WTC11 (cell line): ENCODE results near the gene SYNGR3. TPM values are rescaled to one million over a fixed set of nuclear protein-coding genes. Genes with fewer than 3 reads are reported as not detected.

Source experiments
- ATAC-seq: fragments of 200-7000 bp; cut with Tn5 transposase; 2 replicates; pipeline ENCODE4 v1.10.0; 2021; ENCODE audit warnings: mild to moderate bottlenecking, moderate library complexity
- CTCF ChIA-PET: fragments of 300-600 bp; sonication (Branson Sonifier 250); formaldehyde crosslinking; loops from one replicate; lab custom pipeline; 2021; ENCODE audit warnings: antibody characterized with exemption; lab: Charles Lee
- POLR2A ChIA-PET: fragments of 350-600 bp; sonication (Branson Sonifier 250); formaldehyde crosslinking; loops from one replicate; lab custom pipeline; 2021; ENCODE audit warnings: antibody characterized with exemption; lab: Charles Lee
- DNase-seq: peaks from one replicate; pipeline ENCODE4 v3.0.0; 2021; ENCODE audit warnings: low spot score
- H3K27ac Mint-ChIP-seq: 2 replicates; pipeline ENCODE4 v1.8.0; 2021; ENCODE audit warnings: mixed read lengths
- H3K27me3 Mint-ChIP-seq: 2 replicates; pipeline ENCODE4 v1.8.0; 2021; ENCODE audit warnings: low read depth, mild to moderate bottlenecking, moderate library complexity, mixed read lengths
- H3K36me3 Mint-ChIP-seq: 2 replicates; pipeline ENCODE4 v1.8.0; 2021; ENCODE audit warnings: mixed read lengths
- H3K4me1 Mint-ChIP-seq: 2 replicates; pipeline ENCODE4 v1.8.0; 2022; ENCODE audit warnings: mixed read lengths
- H3K4me3 Mint-ChIP-seq: 2 replicates; pipeline ENCODE4 v1.8.0; 2021; ENCODE audit warnings: mild to moderate bottlenecking, moderate library complexity, mixed read lengths
- H3K9me3 Mint-ChIP-seq: 2 replicates; pipeline ENCODE4 v1.8.0; 2021; ENCODE audit warnings: mixed read lengths
- ATF1 ChIP-seq: sonication (generic); formaldehyde crosslinking; IDR thresholded peaks from 2 replicates; pipeline ENCODE4 v1.8.1; 2023; ENCODE audit warnings: mild to moderate bottlenecking, moderate library complexity, missing genetic modification reagents
- ATF3 ChIP-seq: sonication (generic); formaldehyde crosslinking; conservative IDR thresholded peaks from 2 replicates; pipeline ENCODE4 v1.8.1; 2022; ENCODE audit warnings: mild to moderate bottlenecking, missing genetic modification reagents
- CBFB ChIP-seq: sonication (generic); formaldehyde crosslinking; IDR thresholded peaks from 2 replicates; pipeline ENCODE4 v1.8.1; 2022; ENCODE audit warnings: mild to moderate bottlenecking, low read depth, missing genetic modification reagents
- EMX1 ChIP-seq: fragments of 250-450 bp; sonication (Bioruptor Pico); IDR thresholded peaks from 2 replicates; pipeline ENCODE4 v1.8.0; 2021; ENCODE audit warnings: mild to moderate bottlenecking
- ESRRA ChIP-seq: sonication (generic); formaldehyde crosslinking; IDR thresholded peaks from 2 replicates; pipeline ENCODE4 v1.8.1; 2022; ENCODE audit warnings: mild to moderate bottlenecking, missing genetic modification reagents, borderline replicate concordance
- JUN ChIP-seq: sonication (generic); formaldehyde crosslinking; IDR thresholded peaks from 2 replicates; pipeline ENCODE4 v1.8.0; 2023; ENCODE audit warnings: mild to moderate bottlenecking, missing genetic modification reagents
- MLX ChIP-seq: sonication (generic); formaldehyde crosslinking; IDR thresholded peaks from 2 replicates; pipeline ENCODE4 v1.8.1; 2023; ENCODE audit warnings: mild to moderate bottlenecking, missing genetic modification reagents, moderate library complexity
- MYBL2 ChIP-seq: sonication (generic); formaldehyde crosslinking; IDR thresholded peaks from 2 replicates; pipeline ENCODE4 v1.8.1; 2023; ENCODE audit warnings: mild to moderate bottlenecking, moderate library complexity, missing genetic modification reagents
- NFE2L1 ChIP-seq: sonication (generic); formaldehyde crosslinking; IDR thresholded peaks from 2 replicates; pipeline ENCODE4 v1.8.1; 2023; ENCODE audit warnings: missing genetic modification reagents
- NR1H2 ChIP-seq: sonication (generic); formaldehyde crosslinking; IDR thresholded peaks from 2 replicates; pipeline ENCODE4 v1.9.0; 2021; ENCODE audit warnings: mild to moderate bottlenecking, moderate library complexity, missing genetic modification reagents
- PRDM15 ChIP-seq: sonication (generic); formaldehyde crosslinking; IDR thresholded peaks from 2 replicates; pipeline ENCODE4 v1.8.0; 2022; ENCODE audit warnings: missing genetic modification reagents
- SOX15 ChIP-seq: fragments of 250-450 bp; sonication (Bioruptor Pico); IDR thresholded peaks from 2 replicates; pipeline ENCODE4 v1.9.0; 2021; ENCODE audit warnings: mild to moderate bottlenecking
- TCF7 ChIP-seq: sonication (generic); formaldehyde crosslinking; IDR thresholded peaks from 2 replicates; pipeline ENCODE4 v1.8.0; 2022; ENCODE audit warnings: mild to moderate bottlenecking, low read depth, missing genetic modification reagents, moderate library complexity
- TEAD1 ChIP-seq: sonication (generic); formaldehyde crosslinking; IDR thresholded peaks from 2 replicates; pipeline ENCODE4 v1.8.0; 2022; ENCODE audit warnings: mild to moderate bottlenecking, missing genetic modification reagents
- ZNF232 ChIP-seq: sonication (generic); formaldehyde crosslinking; IDR thresholded peaks from 2 replicates; pipeline ENCODE4 v1.8.0; 2022; ENCODE audit warnings: mild to moderate bottlenecking, missing genetic modification reagents
- ZNF416 ChIP-seq: fragments of 250-450 bp; sonication (Bioruptor Pico); IDR thresholded peaks from 2 replicates; pipeline ENCODE4 v1.9.0; 2021; ENCODE audit warnings: mild to moderate bottlenecking, inconsistent platforms
- ZNF532 ChIP-seq: fragments of 250-450 bp; sonication (Bioruptor Pico); IDR thresholded peaks from 2 replicates; pipeline ENCODE4 v1.9.0; 2021; ENCODE audit warnings: mild to moderate bottlenecking, borderline replicate concordance
- total RNA-seq: library from RNA; stranded (reverse); gene quantifications from 3 replicates; pipeline ENCODE4 v1.2.3, GENCODE V29; 2021
- TF ChIP-seq, protein P1 (sequence below): fragments of 250-450 bp; sonication (Bioruptor Pico); IDR thresholded peaks from 2 replicates; pipeline ENCODE4 v1.9.0; 2021; ENCODE audit warnings: mild to moderate bottlenecking
- TF ChIP-seq, protein P2 (sequence below): sonication (generic); formaldehyde crosslinking; IDR thresholded peaks from 2 replicates; pipeline ENCODE4 v1.8.0; 2022; ENCODE audit warnings: mild to moderate bottlenecking, missing genetic modification reagents
- TF ChIP-seq, protein P3 (sequence below): sonication (generic); formaldehyde crosslinking; IDR thresholded peaks from 2 replicates; pipeline ENCODE4 v1.8.1; 2023; ENCODE audit warnings: mild to moderate bottlenecking, missing genetic modification reagents

SYNGR3 gene
- total RNA-seq, 1 experiment from 2014 or later = 41.5 TPM

DNA sequence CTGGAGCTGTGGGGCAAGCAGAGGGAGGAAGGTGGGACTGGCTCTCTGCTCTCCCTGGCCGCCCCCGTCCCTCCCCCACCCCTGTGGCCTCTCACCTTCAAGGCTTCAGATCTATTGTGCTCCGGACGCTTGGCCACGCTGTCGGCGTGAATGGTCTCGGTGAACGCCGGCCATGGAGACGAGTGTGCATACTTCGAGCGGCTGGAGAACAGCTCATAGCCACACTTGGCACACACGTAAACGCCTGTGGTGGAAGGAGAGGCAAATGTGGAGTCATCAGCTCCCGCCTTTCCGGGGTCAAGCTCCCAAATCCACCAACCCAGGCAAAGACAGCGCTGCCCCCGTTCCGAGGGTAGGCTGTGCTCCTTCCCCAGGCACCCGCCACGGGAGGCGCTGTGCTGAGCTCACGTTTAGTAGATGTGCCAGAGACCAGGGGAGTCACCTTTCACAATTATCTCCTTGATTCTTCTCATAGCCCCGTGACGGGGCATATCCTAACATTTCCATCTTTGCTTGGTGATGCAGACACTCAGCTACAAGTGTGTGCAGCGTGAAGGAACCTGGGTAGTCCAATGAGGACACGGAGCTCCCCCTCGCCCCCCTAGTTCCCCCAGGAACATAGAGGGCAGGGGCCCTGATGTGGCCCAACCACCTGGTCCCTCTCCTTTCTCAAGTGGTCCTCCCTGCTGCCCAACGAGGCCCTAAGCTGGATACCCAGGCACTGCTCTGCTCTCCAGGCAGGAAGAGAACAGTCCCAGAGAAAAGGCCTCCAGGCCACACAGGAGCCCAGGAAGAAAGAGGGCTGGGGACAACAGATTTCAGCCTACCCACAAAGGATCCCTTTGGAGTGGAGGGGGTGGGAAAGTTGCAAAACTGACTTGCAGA, 48.4 kb upstream of the SYNGR3 start (continued):
- TF ChIP-seq, protein P1, sequence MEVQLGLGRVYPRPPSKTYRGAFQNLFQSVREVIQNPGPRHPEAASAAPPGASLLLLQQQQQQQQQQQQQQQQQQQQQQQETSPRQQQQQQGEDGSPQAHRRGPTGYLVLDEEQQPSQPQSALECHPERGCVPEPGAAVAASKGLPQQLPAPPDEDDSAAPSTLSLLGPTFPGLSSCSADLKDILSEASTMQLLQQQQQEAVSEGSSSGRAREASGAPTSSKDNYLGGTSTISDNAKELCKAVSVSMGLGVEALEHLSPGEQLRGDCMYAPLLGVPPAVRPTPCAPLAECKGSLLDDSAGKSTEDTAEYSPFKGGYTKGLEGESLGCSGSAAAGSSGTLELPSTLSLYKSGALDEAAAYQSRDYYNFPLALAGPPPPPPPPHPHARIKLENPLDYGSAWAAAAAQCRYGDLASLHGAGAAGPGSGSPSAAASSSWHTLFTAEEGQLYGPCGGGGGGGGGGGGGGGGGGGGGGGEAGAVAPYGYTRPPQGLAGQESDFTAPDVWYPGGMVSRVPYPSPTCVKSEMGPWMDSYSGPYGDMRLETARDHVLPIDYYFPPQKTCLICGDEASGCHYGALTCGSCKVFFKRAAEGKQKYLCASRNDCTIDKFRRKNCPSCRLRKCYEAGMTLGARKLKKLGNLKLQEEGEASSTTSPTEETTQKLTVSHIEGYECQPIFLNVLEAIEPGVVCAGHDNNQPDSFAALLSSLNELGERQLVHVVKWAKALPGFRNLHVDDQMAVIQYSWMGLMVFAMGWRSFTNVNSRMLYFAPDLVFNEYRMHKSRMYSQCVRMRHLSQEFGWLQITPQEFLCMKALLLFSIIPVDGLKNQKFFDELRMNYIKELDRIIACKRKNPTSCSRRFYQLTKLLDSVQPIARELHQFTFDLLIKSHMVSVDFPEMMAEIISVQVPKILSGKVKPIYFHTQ (CRISPR knock-in tag) = no peak
- TF ChIP-seq CBFB (CRISPR knock-in tag) (no peak), NR1H2 (CRISPR knock-in tag) (no peak), TCF7 (CRISPR knock-in tag) (no peak), SOX15 (CRISPR knock-in tag) (no peak), ATF3 (CRISPR knock-in tag) (no peak), EMX1 (CRISPR knock-in tag) (no peak)

GRCh38 chr16:1942047-1942809, 47.5 kb upstream of the SYNGR3 start:
- ATAC-seq (no peak), DNase-seq (no peak)
- H3K27ac Mint-ChIP-seq = no peak overlapping the region
- peaks cover 15% of the 10 kb centered on the region for H3K27me3 Mint-ChIP-seq
- CTCF ChIA-PET = interaction anchor here (0.8 to 4.4 kb wide), 26 partner anchors 10 to 160 kb away, joined by 3 to 29 read pairs (median 4); partner anchors contain the start of genes NOXO1, NUBP2, RPS2 and SPSB3
- POLR2A ChIA-PET = interaction anchor here (0.5 to 1.7 kb wide), 4 partner anchors 13 to 71 kb away, joined by 3 to 19 read pairs (median 7); partner anchors contain the start of genes RPL3L and RPS2
- H3K4me3 Mint-ChIP-seq = peak overlapping the region; percentile 87
- H3K4me1 Mint-ChIP-seq = peaks cover 22% of the 10 kb centered on the region
- peaks cover 12% of the 10 kb centered on the region for H3K36me3 Mint-ChIP-seq
- no peaks in the 10 kb centered on the region for H3K9me3 Mint-ChIP-seq
- TF ChIP-seq ZNF232 (CRISPR knock-in tag) = no peak
- no peak for TF ChIP-seq NFE2L1
- TF ChIP-seq MYBL2 = no peak
- no peak for TF ChIP-seq TEAD1 (CRISPR knock-in tag)
- TF ChIP-seq ESRRA (CRISPR knock-in tag) = no peak
- no peak for TF ChIP-seq SOX15 (CRISPR knock-in tag)
- no peak for TF ChIP-seq MLX
- no peak for TF ChIP-seq ATF1 (CRISPR knock-in tag)
- no peak for TF ChIP-seq PRDM15 (CRISPR knock-in tag)
- TF ChIP-seq, protein P2, sequence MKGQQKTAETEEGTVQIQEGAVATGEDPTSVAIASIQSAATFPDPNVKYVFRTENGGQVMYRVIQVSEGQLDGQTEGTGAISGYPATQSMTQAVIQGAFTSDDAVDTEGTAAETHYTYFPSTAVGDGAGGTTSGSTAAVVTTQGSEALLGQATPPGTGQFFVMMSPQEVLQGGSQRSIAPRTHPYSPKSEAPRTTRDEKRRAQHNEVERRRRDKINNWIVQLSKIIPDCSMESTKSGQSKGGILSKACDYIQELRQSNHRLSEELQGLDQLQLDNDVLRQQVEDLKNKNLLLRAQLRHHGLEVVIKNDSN (CRISPR knock-in tag) = no peak
- TF ChIP-seq ZNF416 (CRISPR knock-in tag) = no peak
- TF ChIP-seq JUN (CRISPR knock-in tag) = no peak
- no peak for TF ChIP-seq ZNF532 (CRISPR knock-in tag)
- TF ChIP-seq, protein P3, sequence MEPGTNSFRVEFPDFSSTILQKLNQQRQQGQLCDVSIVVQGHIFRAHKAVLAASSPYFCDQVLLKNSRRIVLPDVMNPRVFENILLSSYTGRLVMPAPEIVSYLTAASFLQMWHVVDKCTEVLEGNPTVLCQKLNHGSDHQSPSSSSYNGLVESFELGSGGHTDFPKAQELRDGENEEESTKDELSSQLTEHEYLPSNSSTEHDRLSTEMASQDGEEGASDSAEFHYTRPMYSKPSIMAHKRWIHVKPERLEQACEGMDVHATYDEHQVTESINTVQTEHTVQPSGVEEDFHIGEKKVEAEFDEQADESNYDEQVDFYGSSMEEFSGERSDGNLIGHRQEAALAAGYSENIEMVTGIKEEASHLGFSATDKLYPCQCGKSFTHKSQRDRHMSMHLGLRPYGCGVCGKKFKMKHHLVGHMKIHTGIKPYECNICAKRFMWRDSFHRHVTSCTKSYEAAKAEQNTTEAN (CRISPR knock-in tag) = no peak
